ENCODE results near the gene GNL2.
"Not testable (repeated sequence)": the region's sequence is repeated elsewhere in the genome, so short reads cannot be mapped to it uniquely, and the experiment has no call there.

GNL2 gene

GRCh38 chr1:37559080-37559479, 36.7 kb downstream of the GNL2 start:
- DNase-seq, result no peak

GRCh38 chr1:37558411-37558810, 37.3 kb downstream of the GNL2 start:
- DNase-seq, result no peak

GRCh38 chr1:37557402-37557801, 38.3 kb downstream of the GNL2 start:
- DNase-seq, result no peak

- no peak for DNase-seq
Measured at GRCh38 chr1:37556712-37557196, 39.0 kb downstream of the GNL2 start, which contains the start of gene DNALI1. Gene DNALI1, plus strand, starts transcription at chr1:37556940. Its CDS starts 55 bp downstream, at chr1:37556995.

- peak; percentile 57 to 88 for DNase-seq
Measured at GRCh38 chr1:37553927-37554808, 41.6 kb downstream of the GNL2 start, which contains the start of gene SNIP1. Gene SNIP1, minus strand, starts transcription at chr1:37554293. Its CDS starts 64 bp downstream, at chr1:37554229.

GRCh38 chr1:37553598-37553926, 42.2 kb downstream of the GNL2 start:
- no peak for DNase-seq

- no peak for DNase-seq
Measured at GRCh38 chr1:37549341-37549740, 46.4 kb downstream of the GNL2 start.

GRCh38 chr1:37545019-37545418, 50.7 kb downstream of the GNL2 start:
- no peak for DNase-seq

GRCh38 chr1:37544530-37544929, 51.2 kb downstream of the GNL2 start:
- no peak for DNase-seq

- no peak for DNase-seq
Measured at GRCh38 chr1:37540036-37540785, 55.5 kb downstream of the GNL2 start.

- DNase-seq, result not testable (repeated sequence)
Measured at GRCh38 chr1:37539154-37539553, 56.6 kb downstream of the GNL2 start.

- DNase-seq, result peak in 1 of 2 experiments; percentile 28
Measured at GRCh38 chr1:37537378-37537777, 58.4 kb downstream of the GNL2 start.

GRCh38 chr1:37533317-37534093, 62.2 kb downstream of the GNL2 start:
- no peak for DNase-seq

- not testable (repeated sequence) for DNase-seq
Measured at GRCh38 chr1:37532418-37533156, 63.1 kb downstream of the GNL2 start.

GRCh38 chr1:37529888-37530287, 65.8 kb downstream of the GNL2 start:
- DNase-seq, result not testable (repeated sequence)

- DNase-seq, result no peak
Measured at GRCh38 chr1:37519613-37520012, 76.1 kb downstream of the GNL2 start.

GRCh38 chr1:37518929-37519328, 76.8 kb downstream of the GNL2 start:
- not testable (repeated sequence) for DNase-seq

- DNase-seq, result not testable (repeated sequence)
Measured at GRCh38 chr1:37518241-37518640, 77.5 kb downstream of the GNL2 start.

- no peak for DNase-seq
Measured at GRCh38 chr1:37517569-37517968, 78.2 kb downstream of the GNL2 start.
